GM21423 (cell line): Measurements from ENCODE around the gene NCAPH2.

ENCODE experiments used
- ATAC-seq: cut with Tn5 transposase; IDR thresholded peaks from one replicate; pipeline ENCODE4 v1.9.1; 2021; ENCODE audit warnings: mild to moderate bottlenecking, moderate library complexity; ENCODE audit not compliant: unreplicated experiment

Gene NCAPH2

DNA sequence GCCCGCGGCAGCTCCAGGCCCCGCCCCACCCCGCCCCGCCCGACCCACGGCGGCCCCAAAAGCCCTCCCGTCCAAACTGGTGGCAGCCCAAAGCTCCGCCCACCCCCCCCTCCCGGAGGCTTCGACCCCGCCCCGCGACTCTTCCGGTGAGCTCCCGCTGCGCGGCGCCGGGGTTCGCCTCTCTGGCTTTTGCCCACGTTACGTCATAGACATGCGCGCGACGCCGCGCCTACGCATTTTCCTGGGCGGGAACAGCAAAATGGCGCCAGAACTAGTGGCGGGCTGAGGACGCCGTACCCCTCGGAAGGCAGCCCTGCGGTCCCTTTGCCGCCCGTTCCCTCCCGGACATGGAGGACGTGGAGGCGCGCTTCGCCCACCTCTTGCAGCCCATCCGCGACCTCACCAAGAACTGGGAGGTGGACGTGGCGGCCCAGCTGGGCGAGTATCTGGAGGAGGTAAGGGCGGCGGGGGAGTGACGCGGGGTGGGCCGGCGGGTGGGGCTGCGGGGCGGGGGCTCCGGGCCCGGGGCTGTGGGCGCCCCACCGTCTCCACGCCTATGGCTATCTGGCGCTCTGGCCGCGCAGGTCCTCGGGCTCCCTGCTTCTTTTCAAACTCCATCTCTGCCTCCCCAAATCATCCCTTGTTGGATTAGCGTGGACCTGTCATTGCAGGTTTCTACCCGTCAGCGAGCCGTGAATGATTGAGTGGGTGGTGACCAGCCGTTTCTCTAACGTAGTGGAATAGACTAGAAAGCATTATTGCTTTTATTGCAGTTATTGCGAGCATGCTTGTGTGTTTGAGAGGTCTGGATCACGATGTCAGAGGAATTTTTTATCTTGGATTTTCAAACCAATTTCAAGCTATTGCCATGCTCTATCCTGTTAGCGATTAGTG is at the start of gene NCAPH2:
Gene NCAPH2, plus strand, starts transcription at position 234 of the 894 bp plus-strand sequence. Its CDS starts 114 bp downstream, at position 348.
- peak; percentile 63 for ATAC-seq

GRCh38 chr22:50459016-50459415 is 49.0 kb upstream of the NCAPH2 start:
- ATAC-seq, result no peak

DNA sequence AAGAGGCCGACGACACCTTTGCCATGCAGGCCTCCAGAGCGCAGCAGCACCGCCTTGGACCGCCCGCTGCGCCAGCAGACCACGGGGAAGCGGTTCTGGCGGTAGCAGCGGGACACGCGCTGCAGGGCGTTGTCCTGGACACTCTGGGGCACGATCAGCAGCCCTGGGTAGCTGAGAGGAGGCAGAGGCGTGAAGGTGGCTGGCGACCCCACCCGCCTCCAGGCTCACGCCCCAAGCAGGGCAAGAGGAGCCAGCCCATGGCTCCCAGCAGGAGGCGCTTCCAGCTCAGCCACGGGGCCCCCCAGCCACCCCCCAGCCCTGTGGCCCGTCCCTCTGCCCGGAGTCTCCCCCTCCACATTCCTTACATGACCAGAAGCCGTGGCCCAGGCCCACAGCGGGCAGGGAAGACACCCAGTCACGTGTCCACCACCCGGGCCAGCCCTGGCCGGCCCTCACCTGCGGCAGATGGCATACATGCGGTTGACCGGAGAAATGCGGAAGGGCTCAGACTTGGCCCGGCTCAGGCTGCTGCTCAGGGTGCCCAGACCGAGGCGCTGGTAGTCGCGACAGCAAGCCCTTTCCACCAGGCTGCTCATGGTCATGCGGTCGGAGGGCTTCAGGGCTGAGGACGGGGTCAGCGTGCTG is 48.4 kb upstream of the NCAPH2 start:
- no peak for ATAC-seq

- ATAC-seq, result no peak
Measured at GRCh38 chr22:50460938-50461337, 47.1 kb upstream of the NCAPH2 start.

GRCh38 chr22:50461536-50461935 is 46.5 kb upstream of the NCAPH2 start:
- ATAC-seq, result no peak

- no peak for ATAC-seq
Measured at GRCh38 chr22:50461979-50462540, 46.0 kb upstream of the NCAPH2 start.

GRCh38 chr22:50463188-50463900 is 44.7 kb upstream of the NCAPH2 start:
- no peak for ATAC-seq

GRCh38 chr22:50464451-50464850 is 43.6 kb upstream of the NCAPH2 start:
- no peak for ATAC-seq

GRCh38 chr22:50465066-50465930 is 42.7 kb upstream of the NCAPH2 start:
- no peak for ATAC-seq

- ATAC-seq, result no peak
Measured at GRCh38 chr22:50467341-50467740, 40.7 kb upstream of the NCAPH2 start.

DNA sequence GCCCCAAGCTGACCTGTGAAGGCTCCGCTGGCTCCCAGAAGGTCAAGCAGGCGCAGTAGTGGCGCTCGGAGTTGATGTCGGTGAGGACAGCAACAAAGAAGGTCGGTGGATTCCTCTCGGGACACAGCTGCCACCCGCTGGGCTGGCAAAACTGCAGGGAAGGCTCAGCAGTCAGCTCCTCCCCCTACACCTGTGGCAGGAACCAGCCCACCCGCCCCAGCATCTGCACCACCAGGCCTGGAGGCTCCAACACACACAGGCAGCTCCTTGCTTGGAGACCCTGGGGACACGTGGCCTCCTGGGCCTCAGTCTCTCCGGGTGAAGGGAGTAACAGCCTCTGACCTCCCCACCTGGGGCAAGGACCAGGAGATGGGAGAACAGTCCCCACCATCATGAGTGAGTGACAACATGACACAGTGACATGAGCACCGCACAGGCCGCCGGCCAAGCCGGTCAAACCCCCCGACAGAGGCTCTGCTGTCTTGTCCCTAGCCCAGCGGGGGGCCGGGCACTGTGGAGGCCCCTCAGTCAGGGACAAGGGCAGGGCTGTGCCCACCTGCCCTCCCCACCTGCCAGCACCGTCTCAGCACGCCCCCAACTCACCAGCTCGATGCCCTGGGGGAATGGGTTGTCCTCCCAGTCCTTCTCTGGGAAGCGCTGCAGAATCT is 40.1 kb upstream of the NCAPH2 start:
- ATAC-seq, result no peak

GRCh38 chr22:50468626-50469025 is 39.4 kb upstream of the NCAPH2 start:
- no peak for ATAC-seq

DNA sequence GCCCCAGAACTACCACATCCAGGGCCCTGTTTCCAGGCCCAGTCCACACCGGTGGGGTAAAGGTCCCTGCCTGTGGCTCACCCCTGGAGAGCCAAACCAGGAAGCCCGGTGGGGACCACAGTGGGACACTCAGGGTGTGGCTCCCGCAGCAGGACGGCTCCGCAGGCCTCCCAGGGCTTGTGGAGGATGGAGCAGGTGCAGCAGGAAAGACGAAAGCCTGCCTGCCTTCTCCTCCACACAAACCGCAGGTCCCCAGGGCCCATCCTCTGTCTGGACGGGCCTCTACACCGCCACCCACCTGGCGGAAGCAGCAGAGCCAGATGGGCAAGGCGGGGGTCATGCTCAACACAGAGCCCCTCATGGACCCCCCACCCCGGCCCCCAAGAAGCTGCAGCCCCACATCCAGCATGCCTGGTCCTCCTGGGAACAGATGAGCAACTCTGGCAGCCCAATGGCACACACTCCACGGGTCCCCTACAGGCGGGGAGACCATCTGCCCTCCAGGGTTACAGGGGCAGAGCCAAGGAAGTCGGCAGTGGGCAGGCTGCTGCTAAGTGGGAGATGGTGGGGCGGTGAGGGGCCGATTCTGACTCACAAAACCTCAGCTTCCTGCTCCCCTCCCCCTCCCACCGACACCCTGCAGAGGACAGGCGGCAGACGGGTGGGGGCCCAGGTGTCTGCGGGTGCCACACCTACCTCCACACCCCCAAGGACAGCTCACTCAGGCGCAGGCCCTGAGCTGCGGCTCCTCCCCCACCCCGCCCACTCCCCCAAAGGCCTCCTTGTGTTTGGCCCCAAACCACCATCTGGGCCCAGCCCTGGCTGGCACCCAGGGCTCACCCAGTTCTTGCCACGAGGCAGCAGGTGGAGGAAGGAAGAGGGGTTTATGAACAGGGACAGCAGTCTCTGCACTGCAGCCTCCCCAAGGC is 38.4 kb upstream of the NCAPH2 start:
- peak; percentile 61 for ATAC-seq

- ATAC-seq, result peak; percentile 1
Measured at GRCh38 chr22:50470491-50470890, 37.5 kb upstream of the NCAPH2 start.

- no peak for ATAC-seq
Measured at GRCh38 chr22:50471197-50471847, 36.7 kb upstream of the NCAPH2 start.

- no peak for ATAC-seq
Measured at GRCh38 chr22:50471962-50472361, 36.1 kb upstream of the NCAPH2 start.

DNA sequence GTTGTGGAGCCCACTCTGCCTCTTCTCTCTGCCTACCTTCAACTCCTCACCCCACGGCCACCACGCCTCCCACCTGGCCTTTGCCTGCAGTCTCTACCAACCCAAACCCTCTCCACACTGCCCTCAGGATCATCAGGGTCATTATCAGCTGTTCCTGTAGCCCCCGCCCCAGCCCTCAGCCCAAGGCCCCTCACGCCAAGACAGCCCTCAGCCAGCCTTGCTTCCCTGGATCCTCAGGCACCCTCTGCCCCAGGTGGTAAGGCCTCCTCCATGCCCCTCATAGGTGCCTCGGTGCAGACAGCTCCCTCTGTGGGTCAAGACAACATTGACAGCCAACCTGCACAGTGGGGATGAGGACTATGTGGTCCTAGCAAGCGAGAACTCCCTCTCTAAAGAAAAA is 34.9 kb upstream of the NCAPH2 start:
- ATAC-seq, result no peak
